K562 (cell line): ENCODE results near the gene PDF. TPM values are rescaled to one million over a fixed set of nuclear protein-coding genes. Genes with fewer than 3 reads are reported as not detected.

Experiments used
- ATAC-seq: fragments of 200-7000 bp; cut with Tn5 transposase; 3 replicates; pipeline ENCODE4 v1.9.1; 2020; ENCODE audit warnings: moderate library complexity
- BruUV-seq: library from RNA; stranded (reverse); fragments of 400-500 nt; replicated peaks from 2 replicates; lab custom pipeline; 2021; lab: Mats Ljungman, UMichigan
- CTCF ChIA-PET: fragments of 300-600 bp; formaldehyde crosslinking; extraction: SDS; loops from one replicate; lab custom pipeline; 2021; ENCODE audit warnings: low intra/inter-chr PET ratio; lab: Yijun Ruan, JAX
- POLR2A ChIA-PET: fragments of 300-600, 350-650 bp; sonication (Branson Sonifier 250); formaldehyde crosslinking; extraction: SDS; loops from one replicate; lab custom pipeline; 2021; ENCODE audit warnings: antibody characterized with exemption, inconsistent platforms; lab: Yijun Ruan, JAX
- DNase-seq, 4 experiments: peaks; one replicate each; pipeline versions ENCODE4 v3.0.0 to v3.0.0-alpha.2; 2011 to 2018; ENCODE audit warnings: low spot score in 3 of 4, mixed read lengths in 3 of 4; ENCODE audit errors: extremely low read depth in 1 of 4
- FAIRE-seq: peaks from 2 replicates; lab custom pipeline; 2011; peaks lifted over from hg19 to GRCh38; lab: Jason Lieb, UNC
- H2AFZ ChIP-seq: 2 replicates; pipeline ENCODE4 v1.6.0; 2011; ENCODE audit warnings: low read depth, low read length, control low read depth, inconsistent platforms
- H3K27ac ChIP-seq: fragments of 200-600 bp; 3 replicates; pipeline ENCODE4 v1.8.0; 2011; ENCODE audit warnings: low read depth, mild to moderate bottlenecking, control low read depth, inconsistent platforms, low read length, moderate library complexity, mixed read lengths; ENCODE audit errors: extremely low read depth
- H3K27me3 ChIP-seq, 2 experiments: fragments of 300-600 bp in 1 of 2; 2 replicates in 1 of 2; 3 replicates in 1 of 2; pipeline versions ENCODE4 v1.6.0 to v1.8.0; 2011; ENCODE audit warnings: inconsistent platforms in 2 of 2, low read length in 2 of 2, mild to moderate bottlenecking in 1 of 2, mixed read lengths in 1 of 2, moderate library complexity in 1 of 2; ENCODE audit not compliant: control insufficient read depth in 2 of 2, insufficient read depth in 2 of 2
- H3K36me3 ChIP-seq: fragments of 300-600 bp; 3 replicates; pipeline ENCODE4 v1.8.0; 2011; ENCODE audit warnings: mild to moderate bottlenecking, low read length, inconsistent platforms; ENCODE audit not compliant: control insufficient read depth, insufficient read depth
- H3K4me1 ChIP-seq, 2 experiments: fragments of 200-600 bp in 1 of 2; replicated peaks in 1 of 2; 2 replicates in 1 of 2; 3 replicates in 1 of 2; pipeline versions ENCODE4 v1.5.1 to v1.8.0; 2011; ENCODE audit warnings: inconsistent platforms in 2 of 2, low read length in 2 of 2, mild to moderate bottlenecking in 1 of 2, mixed read lengths in 1 of 2, moderate library complexity in 1 of 2; ENCODE audit not compliant: control insufficient read depth in 2 of 2, insufficient read depth in 2 of 2
- H3K4me2 ChIP-seq: 2 replicates; pipeline ENCODE4 v1.6.1; 2011; ENCODE audit warnings: low read length, control low read depth, inconsistent platforms, mixed read lengths; ENCODE audit not compliant: insufficient read depth
- H3K4me3 ChIP-seq: fragments of 200-600 bp; sonication (generic), shearing (Covaris generic); 2 replicates; pipeline ENCODE4 v1.5.1; 2016; ENCODE audit warnings: control low read depth, inconsistent platforms
- H3K79me2 ChIP-seq: fragments of 200-600 bp; 3 replicates; pipeline ENCODE4 v1.8.0; 2011; ENCODE audit warnings: low read length, inconsistent platforms; ENCODE audit not compliant: control insufficient read depth, insufficient read depth
- H3K9ac ChIP-seq, 2 experiments: 2 replicates each; pipeline versions ENCODE4 v1.6.0 to v1.6.1; 2011; ENCODE audit warnings: low read depth in 2 of 2, low read length in 2 of 2, control low read depth in 1 of 2, inconsistent platforms in 1 of 2, mild to moderate bottlenecking in 1 of 2, mixed read lengths in 1 of 2; ENCODE audit not compliant: insufficient read depth in 1 of 2
- H3K9me1 ChIP-seq: one replicate; pipeline ENCODE4 v1.6.0; 2011; ENCODE audit warnings: inconsistent platforms, mild to moderate bottlenecking, low read length, moderate library complexity; ENCODE audit not compliant: control insufficient read depth, insufficient read depth
- H3K9me3 ChIP-seq: replicated peaks from 2 replicates; pipeline ENCODE4 v1.5.1; 2011; ENCODE audit warnings: low read depth, low read length, inconsistent platforms; ENCODE audit not compliant: control insufficient read depth, insufficient read depth
- H4K20me1 ChIP-seq: replicated peaks from 2 replicates; pipeline ENCODE4 v1.6.1; 2011; ENCODE audit warnings: low read length, inconsistent platforms, mixed read lengths; ENCODE audit not compliant: control insufficient read depth, insufficient read depth
- BDP1 ChIP-seq: IDR thresholded peaks from 3 replicates; pipeline ENCODE4 v1.6.1; 2011; ENCODE audit not compliant: insufficient read length, insufficient read depth
- CCNT2 ChIP-seq: IDR thresholded peaks from 2 replicates; pipeline ENCODE4 v1.6.1; 2011; ENCODE audit warnings: borderline replicate concordance, low read depth, mild to moderate bottlenecking, moderate library complexity, mixed read lengths, low read length; ENCODE audit not compliant: insufficient read length; ENCODE audit errors: extremely low read depth
- CSDE1 ChIP-seq, 2 experiments: fragments of 450-650 bp; IDR thresholded peaks; 2 replicates each; pipeline ENCODE4 v1.6.1; 2016; ENCODE audit warnings: mild to moderate bottlenecking in 1 of 2
- FOXM1 ChIP-seq, 2 experiments: fragments of 450-650 bp in 1 of 2; sonication (generic) in 1 of 2; formaldehyde crosslinking in 1 of 2; IDR thresholded peaks; 2 replicates each; pipeline versions ENCODE4 v1.6.1 to v1.9.0; 2017 to 2022; ENCODE audit warnings: low read depth in 2 of 2, mild to moderate bottlenecking in 2 of 2, missing genetic modification reagents in 1 of 2, moderate library complexity in 1 of 2
- GABPA ChIP-seq: fragments of 200-800 bp; sonication (Bioruptor generic); conservative IDR thresholded peaks from 2 replicates; pipeline ENCODE4 v1.6.1; 2016; ENCODE audit warnings: low read depth, missing genetic modification characterization, missing compliant biosample characterization
- JUN ChIP-seq, 2 experiments: sonication (generic) in 1 of 2; formaldehyde crosslinking in 1 of 2; IDR thresholded peaks; 2 replicates each; pipeline versions ENCODE4 v1.6.1 to v1.8.0; 2012 to 2022; ENCODE audit warnings: borderline replicate concordance in 2 of 2, mild to moderate bottlenecking in 2 of 2, improper control_type of control experiment in 1 of 2, low read depth in 1 of 2, low read length in 1 of 2, missing genetic modification reagents in 1 of 2
- JUND ChIP-seq, 2 experiments: IDR thresholded peaks; 2 replicates in 1 of 2; 3 replicates in 1 of 2; pipeline ENCODE4 v1.6.1; 2011; ENCODE audit warnings: borderline replicate concordance in 2 of 2, low read depth in 2 of 2, low read length in 2 of 2, improper control_type of control experiment in 1 of 2, missing biosample characterization in 1 of 2, missing genetic modification characterization in 1 of 2, missing genetic modification reagents in 1 of 2
- NFE2 ChIP-seq: IDR thresholded peaks from 2 replicates; pipeline ENCODE4 v1.6.1; 2014; ENCODE audit warnings: antibody characterized with exemption, low read depth
- PHTF2 ChIP-seq: fragments of 250-450 bp; sonication (Bioruptor Pico); IDR thresholded peaks from 2 replicates; pipeline ENCODE4 v1.5.0; 2021; ENCODE audit warnings: mild to moderate bottlenecking
- PYGO2 ChIP-seq: fragments of 450-650 bp; IDR thresholded peaks from 2 replicates; pipeline ENCODE4 v1.6.1; 2016; ENCODE audit warnings: mild to moderate bottlenecking, missing genetic modification characterization, moderate library complexity, missing compliant biosample characterization
- SP1 ChIP-seq: sonication (generic); formaldehyde crosslinking; IDR thresholded peaks from 2 replicates; pipeline ENCODE4 v1.8.1; 2022; ENCODE audit warnings: mild to moderate bottlenecking, missing genetic modification reagents
- STAG1 ChIP-seq: sonication (generic); formaldehyde crosslinking; IDR thresholded peaks from 2 replicates; pipeline ENCODE4 v1.5.0; 2020; ENCODE audit warnings: missing genetic modification reagents, borderline replicate concordance
- TFE3 ChIP-seq: fragments of 450-650 bp; formaldehyde crosslinking; IDR thresholded peaks from 2 replicates; pipeline ENCODE4 v1.4.0; 2020; ENCODE audit warnings: mild to moderate bottlenecking, mixed read lengths
- ZNF583 ChIP-seq: fragments of 250-450 bp; sonication (Bioruptor Pico); IDR thresholded peaks from 2 replicates; pipeline ENCODE4 v1.4.0; 2020
- WGBS: fragments of 100-300 bp; shearing (Covaris generic); methylation state at CpG from one replicate; pipeline ENCODE4 v1.1.6; 2016; ENCODE audit warnings: low coverage, mixed read lengths; ENCODE audit not compliant: insufficient coverage; ENCODE audit errors: missing lambda C conversion rate; 5-methylcytosine and 5-hydroxymethylcytosine counted together
- in situ Hi-C: fragments of 300-500 bp; cut with MboI; formaldehyde crosslinking; loops from 4 replicates; pipeline ENCODE4 v1.15.0; 2018; ENCODE audit warnings: inconsistent platforms, mixed read lengths
- intact Hi-C: fragments of 100-400 bp; cut with micrococcal nuclease; formaldehyde crosslinking; loops from 2 replicates; pipeline ENCODE4 v1.14.2; 2022
- polyA plus RNA-seq, 8 experiments: library from polyadenylated mRNA; depleted of rRNA in 4 of 8; stranded (reverse) in 5 of 8; unstranded in 3 of 8; fragments of >200 nt; fragmentation: Nextera tagmentation in 2 of 8; fragmentation: Illumina TruSeq in 1 of 8; extraction: Ambion mirVana in 2 of 8; extraction: Trizol in 1 of 8; gene quantifications; 2 replicates each; pipeline versions ENCODE4 v1.2.1 to v1.2.3, GENCODE V29; 2011 to 2014; ENCODE audit warnings: inconsistent platforms in 1 of 8, missing spikeins in 1 of 8
- total RNA-seq, 7 experiments: library from RNA; depleted of rRNA in 6 of 7; stranded (reverse); fragments of >200 nt in 6 of 7; fragmentation: Illumina TruSeq in 2 of 7; extraction: Trizol in 2 of 7; gene quantifications; 2 replicates each; pipeline versions ENCODE4 v1.2.1 to v1.2.3, GENCODE V29; 2011 to 2021; ENCODE audit warnings: low replicate concordance in 1 of 7

PDF gene
- total and polyA plus RNA-seq, 9 of the 15 experiments (the other 6 are each of a cell fraction or from before 2014, with no cell fraction given) = 0.15 to 72.4 (median 5.6) TPM

GRCh38 chr16:69349536-69349935 lies 19.1 kb upstream of the PDF start:
- Histone ChIP-seq H2AFZ (no peak overlapping the region), H4K20me1 (peaks cover 4% of the 10 kb centered on the region; the same call in 1 of the 2 replicates), H3K79me2 (no peaks in the 10 kb centered on the region), H3K4me2 (no peak overlapping the region), H3K9me1 (no peaks in the 10 kb centered on the region), H3K9me3 (no peaks in the 10 kb centered on the region), H3K27ac (no peak overlapping the region), H3K9ac (no peak overlapping the region; a peak in 1 of 4 replicates), H3K27me3 (no peaks in the 10 kb centered on the region), H3K36me3 (peaks cover 7% of the 10 kb centered on the region; the same call in 1 of the 3 replicates), H3K4me3 (no peak overlapping the region), H3K4me1 (no peaks in the 10 kb centered on the region; a peak in 1 of 5 replicates)
- DNase-seq (no peak), ATAC-seq (no peak), FAIRE-seq (no peak)
- 61% methylated on average over 10 of the region's 10 CpGs for WGBS
- CTCF ChIA-PET = no interaction called here
- POLR2A ChIA-PET = no interaction called here
- in situ Hi-C loops = no loop called here
- intact Hi-C loops = no loop called here
- BruUV-seq = no TSS peak
- TF ChIP-seq TFE3 (CRISPR knock-in tag) (peak; percentile 21; the same call in 1 of the 2 replicates), NFE2 (no peak)

- peak; percentile 42 to 52 (median 46) for DNase-seq
- no peak overlapping the region for H2AFZ ChIP-seq
- no peaks in the 10 kb centered on the region; the same call in 2 of the 3 replicates for H3K79me2 ChIP-seq
- in situ Hi-C loops = no loop called here
- H3K27ac ChIP-seq = no peak overlapping the region
- H3K9ac ChIP-seq = no peak overlapping the region
- POLR2A ChIA-PET = interaction anchor here (0.5 kb wide), 1 partner anchor 30 kb away, joined by 3 read pairs; no protein-coding TSS in a partner anchor
- H3K4me3 ChIP-seq = no peak overlapping the region
- peak; percentile 69 for ATAC-seq
- H3K9me1 ChIP-seq = no peaks in the 10 kb centered on the region
- peaks cover 4% of the 10 kb centered on the region; the same call in 1 of the 2 replicates for H4K20me1 ChIP-seq
- no peaks in the 10 kb centered on the region; a peak in 1 of 5 replicates for H3K4me1 ChIP-seq
- H3K27me3 ChIP-seq = no peaks in the 10 kb centered on the region
- WGBS = no CpG with 5 or more reads among the region's 6 CpGs
- intact Hi-C loops = no loop called here
- H3K4me2 ChIP-seq = no peak overlapping the region
- CTCF ChIA-PET = no interaction called here
- BruUV-seq = no TSS peak
- no peaks in the 10 kb centered on the region for H3K9me3 ChIP-seq
- FAIRE-seq = no peak
- H3K36me3 ChIP-seq = peaks cover 19% of the 10 kb centered on the region
- TF ChIP-seq FOXM1 (IDR thresholded peaks at IDR 0.05; ENCODE audit: low read depth) (no peak), FOXM1 (CRISPR knock-in tag; IDR thresholded peaks at IDR 0.05; ENCODE audit: low read depth) (no peak), BDP1 (no peak), CSDE1 (IDR thresholded peaks at IDR 0.05) (no peak), CCNT2 (no peak), GABPA (tag) (no peak), ZNF583 (no peak), STAG1 (CRISPR knock-in tag) (no peak), JUND (IDR thresholded peaks at IDR 0.05; ENCODE audit: borderline replicate concordance, low read depth, low read length) (peak; percentile 33; the same call in 1 of the 2 replicates), JUND (tag; IDR thresholded peaks at IDR 0.05; ENCODE audit: borderline replicate concordance, low read depth, low read length) (no peak), JUN (IDR thresholded peaks at IDR 0.05; ENCODE audit: borderline replicate concordance, low read depth, low read length) (no peak), JUN (CRISPR knock-in tag; IDR thresholded peaks at IDR 0.05; ENCODE audit: borderline replicate concordance) (no peak), PHTF2 (CRISPR knock-in tag) (no peak), SP1 (CRISPR knock-in tag) (no peak), PYGO2 (tag) (no peak)
Measured at GRCh38 chr16:69348222-69348621, 17.8 kb upstream of the PDF start.
